Stimulated activated memory B cell treated with anti-CD40 and anti-IgM and Interleukin-4, amounts not matched to agents 10 μg/mL and 1 μg/mL and 100 μg/mL, for 72 hours (primary cell): ENCODE measurements around the gene CA10.

ENCODE experiments used
- ATAC-seq: fragments of 150-1000 bp; cut with Tn5 transposase; 2 replicates; pipeline ENCODE4 v1.10.0; 2021
- H3K27ac Mint-ChIP-seq: one replicate; pipeline ENCODE4 v1.8.0; 2022; ENCODE audit warnings: mild to moderate bottlenecking, mixed read lengths
- H3K27me3 Mint-ChIP-seq: one replicate; pipeline ENCODE4 v1.8.0; 2022; ENCODE audit warnings: mixed read lengths
- H3K36me3 Mint-ChIP-seq: one replicate; pipeline ENCODE4 v1.8.0; 2022; ENCODE audit warnings: mixed read lengths
- H3K4me1 Mint-ChIP-seq: one replicate; pipeline ENCODE4 v1.8.0; 2022; ENCODE audit warnings: mixed read lengths
- H3K4me3 Mint-ChIP-seq: one replicate; pipeline ENCODE4 v1.8.0; 2022; ENCODE audit warnings: mild to moderate bottlenecking, moderate library complexity, mixed read lengths
- H3K9me3 Mint-ChIP-seq: one replicate; pipeline ENCODE4 v1.8.0; 2022; ENCODE audit warnings: mixed read lengths

CA10 gene

DNA sequence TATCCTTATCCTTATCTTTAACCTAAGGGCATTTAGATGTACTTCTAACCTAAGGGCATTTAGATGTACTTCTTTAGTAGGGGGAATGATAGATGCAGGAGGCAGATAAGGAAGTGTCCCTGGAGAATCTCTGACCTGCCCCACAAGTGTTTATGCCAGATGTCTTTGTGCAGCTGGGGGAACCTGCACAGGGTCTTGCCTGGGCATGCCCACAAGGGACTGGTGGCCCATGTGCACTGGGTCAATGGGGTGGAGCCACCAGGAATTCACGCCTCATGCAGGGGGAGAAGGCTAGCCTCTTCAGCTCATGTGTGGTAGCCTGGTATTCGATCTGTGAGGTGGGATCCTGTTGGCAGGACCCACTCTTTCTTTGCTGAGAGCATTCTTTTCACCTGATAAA is 38.0 kb downstream of the CA10 start:
- no peak for ATAC-seq
- no peaks in the 10 kb centered on the region for H3K4me1 Mint-ChIP-seq
- peaks cover 10% of the 10 kb centered on the region for H3K9me3 Mint-ChIP-seq
- no peaks in the 10 kb centered on the region for H3K36me3 Mint-ChIP-seq
- no peaks in the 10 kb centered on the region for H3K27me3 Mint-ChIP-seq
- H3K27ac Mint-ChIP-seq: no peak overlapping the region
- H3K4me3 Mint-ChIP-seq: no peak overlapping the region

- Mint-ChIP-seq H3K36me3 (no peaks in the 10 kb centered on the region), H3K27ac (no peak overlapping the region), H3K4me3 (no peak overlapping the region), H3K4me1 (no peaks in the 10 kb centered on the region), H3K9me3 (peaks cover under 1% of the 10 kb centered on the region), H3K27me3 (no peaks in the 10 kb centered on the region)
- no peak for ATAC-seq
Observed at GRCh38 chr17:52110923-52111581, 47.5 kb downstream of the CA10 start.

GRCh38 chr17:52106638-52107261 is 51.8 kb downstream of the CA10 start:
- Mint-ChIP-seq H3K27me3 (no peaks in the 10 kb centered on the region), H3K36me3 (no peaks in the 10 kb centered on the region), H3K4me1 (no peaks in the 10 kb centered on the region), H3K4me3 (no peak overlapping the region), H3K9me3 (peaks cover 3% of the 10 kb centered on the region), H3K27ac (no peak overlapping the region)
- ATAC-seq: no peak

GRCh38 chr17:52106072-52106471 is 52.4 kb downstream of the CA10 start:
- no peak overlapping the region for H3K27ac Mint-ChIP-seq
- H3K4me3 Mint-ChIP-seq: no peak overlapping the region
- H3K36me3 Mint-ChIP-seq: no peaks in the 10 kb centered on the region
- ATAC-seq: no peak
- H3K9me3 Mint-ChIP-seq: peaks cover 3% of the 10 kb centered on the region
- H3K27me3 Mint-ChIP-seq: no peaks in the 10 kb centered on the region
- H3K4me1 Mint-ChIP-seq: no peaks in the 10 kb centered on the region

- peaks cover 3% of the 10 kb centered on the region for H3K9me3 Mint-ChIP-seq
- H3K4me3 Mint-ChIP-seq: no peak overlapping the region
- H3K27ac Mint-ChIP-seq: no peak overlapping the region
- H3K36me3 Mint-ChIP-seq: no peaks in the 10 kb centered on the region
- H3K27me3 Mint-ChIP-seq: no peaks in the 10 kb centered on the region
- no peaks in the 10 kb centered on the region for H3K4me1 Mint-ChIP-seq
- ATAC-seq: no peak
Observed at GRCh38 chr17:52105591-52105990, 52.9 kb downstream of the CA10 start.

DNA sequence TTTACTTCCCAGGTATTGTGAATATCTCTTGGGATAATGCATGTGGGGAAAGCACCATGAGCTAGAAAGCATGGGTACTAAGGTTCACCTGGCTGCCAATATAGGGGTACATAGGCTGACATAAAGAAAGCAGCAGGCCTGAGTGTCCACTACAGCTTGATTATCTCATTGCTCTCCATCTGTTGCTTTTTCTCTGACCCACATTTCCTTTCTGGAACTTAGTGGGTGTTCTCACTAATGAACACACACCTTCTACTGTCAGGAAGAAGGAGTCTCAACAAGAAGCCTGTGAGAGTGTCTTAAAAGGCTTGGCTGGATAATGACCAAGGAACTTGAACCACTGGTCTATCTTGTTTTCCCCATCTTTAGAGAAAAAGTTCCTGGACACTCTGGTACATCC is 62.5 kb downstream of the CA10 start:
- no peaks in the 10 kb centered on the region for H3K4me1 Mint-ChIP-seq
- ATAC-seq: no peak
- no peak overlapping the region for H3K4me3 Mint-ChIP-seq
- H3K9me3 Mint-ChIP-seq: no peaks in the 10 kb centered on the region
- H3K27ac Mint-ChIP-seq: no peak overlapping the region
- H3K36me3 Mint-ChIP-seq: no peaks in the 10 kb centered on the region
- no peaks in the 10 kb centered on the region for H3K27me3 Mint-ChIP-seq

- no peaks in the 10 kb centered on the region for H3K27me3 Mint-ChIP-seq
- ATAC-seq: no peak
- H3K27ac Mint-ChIP-seq: no peak overlapping the region
- no peaks in the 10 kb centered on the region for H3K36me3 Mint-ChIP-seq
- no peaks in the 10 kb centered on the region for H3K4me1 Mint-ChIP-seq
- H3K9me3 Mint-ChIP-seq: peaks cover 4% of the 10 kb centered on the region
- no peak overlapping the region for H3K4me3 Mint-ChIP-seq
Observed at GRCh38 chr17:52084176-52084575, 74.3 kb downstream of the CA10 start.

DNA sequence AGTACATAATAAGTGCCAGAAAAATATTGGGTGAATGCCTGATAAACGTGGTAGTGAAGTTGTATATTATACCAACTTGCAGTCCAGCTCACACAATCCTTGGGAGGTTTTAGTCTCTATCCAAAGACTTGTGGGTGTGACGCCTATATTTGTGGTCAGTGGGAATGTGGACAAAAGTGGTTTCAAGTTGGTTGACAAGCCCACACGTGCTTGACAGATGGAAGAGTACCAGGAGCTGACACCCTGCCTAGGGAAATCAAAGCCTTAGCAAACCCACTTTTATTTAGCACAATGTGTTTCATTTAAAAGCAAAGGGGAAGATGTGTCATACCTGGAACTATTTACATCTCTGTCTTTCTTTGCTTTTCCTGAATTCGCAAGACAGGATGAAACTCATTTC is 79.0 kb downstream of the CA10 start:
- Mint-ChIP-seq H3K4me3 (no peak overlapping the region), H3K27me3 (no peaks in the 10 kb centered on the region), H3K36me3 (no peaks in the 10 kb centered on the region), H3K9me3 (peaks cover 9% of the 10 kb centered on the region), H3K27ac (no peak overlapping the region), H3K4me1 (no peaks in the 10 kb centered on the region)
- ATAC-seq: no peak

DNA sequence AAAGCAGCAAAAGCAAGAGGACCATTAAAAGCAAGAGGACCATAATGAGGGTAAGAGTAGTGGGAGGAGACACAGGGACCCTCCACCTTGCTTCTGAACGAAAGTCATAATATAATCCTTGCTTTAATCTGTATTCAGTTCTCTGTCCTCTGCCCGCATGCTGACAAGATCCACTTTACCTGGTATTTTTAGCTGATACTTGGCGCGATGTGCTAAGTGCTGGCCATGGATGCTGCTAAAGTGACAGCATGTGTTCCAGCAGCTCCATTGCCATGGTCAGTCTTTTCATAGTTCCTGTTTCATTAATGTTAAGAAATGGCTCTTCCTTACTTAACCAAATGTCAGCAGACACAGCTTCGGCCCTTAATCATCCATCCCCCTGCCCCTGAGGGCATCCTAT is 86.8 kb downstream of the CA10 start:
- no peaks in the 10 kb centered on the region for H3K4me1 Mint-ChIP-seq
- H3K27ac Mint-ChIP-seq: no peak overlapping the region
- no peak overlapping the region for H3K4me3 Mint-ChIP-seq
- H3K36me3 Mint-ChIP-seq: no peaks in the 10 kb centered on the region
- no peak for ATAC-seq
- no peaks in the 10 kb centered on the region for H3K27me3 Mint-ChIP-seq
- H3K9me3 Mint-ChIP-seq: peaks cover 4% of the 10 kb centered on the region

- ATAC-seq: no peak
- Mint-ChIP-seq H3K36me3 (no peaks in the 10 kb centered on the region), H3K4me3 (no peak overlapping the region), H3K27ac (no peak overlapping the region), H3K4me1 (no peaks in the 10 kb centered on the region), H3K27me3 (no peaks in the 10 kb centered on the region), H3K9me3 (peaks cover 12% of the 10 kb centered on the region)
Observed at GRCh38 chr17:52064791-52065211, 93.7 kb downstream of the CA10 start.

DNA sequence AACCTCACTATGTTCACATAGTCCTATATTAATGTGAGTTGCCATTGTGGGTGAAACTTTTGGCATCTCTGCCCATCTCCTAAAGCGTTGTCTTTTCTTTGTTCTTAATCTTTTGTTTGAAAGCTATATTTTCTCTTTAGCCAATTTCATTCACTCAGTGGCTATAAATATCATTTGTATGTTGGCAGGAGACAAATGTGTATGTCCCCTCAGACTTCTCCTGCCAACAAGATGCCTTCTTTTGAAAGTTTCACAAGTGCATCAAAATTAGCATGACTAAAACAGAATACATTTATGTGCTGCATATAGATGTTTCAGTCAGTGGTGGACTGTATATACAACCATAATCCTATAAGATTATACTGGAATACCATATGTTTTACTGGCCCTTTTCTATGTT is 109.0 kb downstream of the CA10 start:
- ATAC-seq: no peak
- Mint-ChIP-seq H3K9me3 (peaks cover 19% of the 10 kb centered on the region), H3K36me3 (no peaks in the 10 kb centered on the region), H3K27ac (no peak overlapping the region), H3K4me3 (no peak overlapping the region), H3K27me3 (no peaks in the 10 kb centered on the region), H3K4me1 (no peaks in the 10 kb centered on the region)

DNA sequence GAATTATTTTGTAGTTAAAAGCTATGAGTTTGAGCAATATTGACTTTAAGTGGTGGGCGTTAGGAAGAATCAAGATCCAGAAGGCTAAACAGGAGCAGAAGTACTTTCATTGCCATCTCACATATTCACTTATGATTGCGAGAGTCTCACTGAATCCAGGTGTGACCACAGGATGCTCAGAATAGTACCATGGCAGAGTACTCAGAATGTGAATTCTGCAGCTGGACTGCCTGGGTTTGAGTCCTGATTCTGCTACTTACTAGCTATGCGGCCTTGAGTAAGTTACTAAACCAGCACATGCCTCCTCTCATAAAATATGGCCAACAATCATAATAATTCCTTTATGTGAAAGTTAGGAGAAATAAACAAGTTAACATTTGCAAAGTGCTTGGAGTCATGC is 109.5 kb downstream of the CA10 start:
- Mint-ChIP-seq H3K4me1 (no peaks in the 10 kb centered on the region), H3K9me3 (peaks cover 16% of the 10 kb centered on the region), H3K4me3 (no peak overlapping the region), H3K27me3 (no peaks in the 10 kb centered on the region), H3K36me3 (no peaks in the 10 kb centered on the region), H3K27ac (no peak overlapping the region)
- no peak for ATAC-seq

DNA sequence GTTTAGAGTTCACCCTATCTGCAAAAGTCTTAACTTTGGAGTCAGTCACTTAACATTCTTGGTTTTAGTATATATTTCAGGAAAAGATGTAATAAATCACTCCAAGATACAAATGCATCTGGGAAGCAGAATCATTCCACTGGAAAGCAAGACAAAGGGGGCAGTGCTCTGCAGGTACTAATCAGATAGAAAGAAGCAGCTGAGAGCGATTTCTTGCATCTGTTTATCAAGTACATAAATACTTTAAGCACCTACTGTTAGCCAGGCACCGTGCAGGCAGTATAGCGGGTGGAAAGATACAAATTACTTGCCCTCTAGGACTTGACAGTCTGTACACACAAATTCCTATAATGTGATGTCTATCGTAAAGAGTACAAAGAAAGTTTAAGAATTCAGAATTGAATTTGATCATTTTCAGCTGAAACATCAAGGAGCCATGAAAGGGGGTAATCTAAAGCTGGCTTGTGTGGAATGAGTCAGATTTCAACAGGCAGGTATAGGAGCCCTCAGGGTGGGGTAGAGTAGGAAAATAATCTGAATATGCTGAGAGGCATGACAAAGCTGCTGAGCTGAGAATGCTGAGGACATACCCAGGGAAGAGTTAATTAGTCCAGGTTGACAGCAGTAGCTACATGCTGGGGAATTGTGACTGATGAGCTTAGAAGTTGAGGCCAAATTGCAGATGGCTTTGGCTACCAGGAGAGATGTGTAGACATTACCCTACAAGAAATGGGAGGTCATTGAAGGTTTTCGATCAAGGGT is 110.2 kb downstream of the CA10 start:
- H3K4me1 Mint-ChIP-seq: no peaks in the 10 kb centered on the region
- peaks cover 20% of the 10 kb centered on the region for H3K9me3 Mint-ChIP-seq
- H3K27me3 Mint-ChIP-seq: no peaks in the 10 kb centered on the region
- H3K27ac Mint-ChIP-seq: no peak overlapping the region
- no peak overlapping the region for H3K4me3 Mint-ChIP-seq
- ATAC-seq: no peak
- no peaks in the 10 kb centered on the region for H3K36me3 Mint-ChIP-seq

DNA sequence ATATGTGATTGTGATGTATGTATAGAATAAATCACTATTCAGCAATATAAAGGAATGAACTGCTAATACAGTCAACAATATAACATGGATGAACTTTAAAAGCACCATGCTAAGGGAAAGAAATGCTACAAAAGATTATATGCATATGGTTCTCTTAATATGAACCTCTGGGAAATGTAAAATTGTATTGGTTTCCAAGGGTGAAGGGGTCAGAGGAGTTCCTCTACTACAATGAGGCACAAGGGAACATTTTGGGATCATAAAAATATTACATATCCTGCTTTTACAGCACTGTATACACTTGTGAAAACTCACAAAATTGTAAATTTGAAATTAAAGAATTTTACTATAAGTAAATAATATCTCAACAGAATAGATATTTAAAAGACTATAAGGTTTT is 111.4 kb downstream of the CA10 start:
- Mint-ChIP-seq H3K9me3 (peaks cover 17% of the 10 kb centered on the region), H3K27ac (no peak overlapping the region), H3K36me3 (no peaks in the 10 kb centered on the region), H3K4me3 (no peak overlapping the region), H3K27me3 (no peaks in the 10 kb centered on the region), H3K4me1 (no peaks in the 10 kb centered on the region)
- no peak for ATAC-seq

GRCh38 chr17:52041123-52041617 is 117.3 kb downstream of the CA10 start:
- Mint-ChIP-seq H3K4me1 (no peaks in the 10 kb centered on the region), H3K4me3 (no peak overlapping the region), H3K9me3 (peaks cover 10% of the 10 kb centered on the region), H3K27me3 (no peaks in the 10 kb centered on the region), H3K27ac (no peak overlapping the region), H3K36me3 (no peaks in the 10 kb centered on the region)
- ATAC-seq: no peak

- H3K36me3 Mint-ChIP-seq: no peaks in the 10 kb centered on the region
- ATAC-seq: no peak
- no peak overlapping the region for H3K4me3 Mint-ChIP-seq
- H3K4me1 Mint-ChIP-seq: no peaks in the 10 kb centered on the region
- H3K27me3 Mint-ChIP-seq: no peaks in the 10 kb centered on the region
- H3K9me3 Mint-ChIP-seq: peaks cover 3% of the 10 kb centered on the region
- no peak overlapping the region for H3K27ac Mint-ChIP-seq
Observed at GRCh38 chr17:52036416-52036815, 122.1 kb downstream of the CA10 start.
